Suprapubic skin (tissue), 4 donors: ENCODE data around the gene DUSP15.

ENCODE experiments used
- POLR2A ChIP-seq, 2 donors: fragments of 450-650 bp; IDR thresholded peaks; one replicate each; pipeline ENCODE4 v1.6.1; 2017; ENCODE audit warnings: antibody characterized with exemption in 2 of 2, mild to moderate bottlenecking in 2 of 2, moderate library complexity in 2 of 2
- POLR2AphosphoS5 ChIP-seq, 3 donors: sonication (generic); formaldehyde crosslinking; IDR thresholded peaks; one replicate each; pipeline ENCODE4 v1.6.1; 2017; ENCODE audit warnings: antibody characterized with exemption in 3 of 3
- TF ChIP-seq, protein P1 (sequence below), 2 donors: fragments of 200-600 bp in 1 of 2; fragments of 450-650 bp in 1 of 2; sonication (generic) in 1 of 2; IDR thresholded peaks; one replicate each; pipeline ENCODE4 v1.5.1; 2016 to 2019; ENCODE audit warnings: antibody characterized with exemption in 2 of 2, mild to moderate bottlenecking in 1 of 2, moderate library complexity in 1 of 2

DNA sequence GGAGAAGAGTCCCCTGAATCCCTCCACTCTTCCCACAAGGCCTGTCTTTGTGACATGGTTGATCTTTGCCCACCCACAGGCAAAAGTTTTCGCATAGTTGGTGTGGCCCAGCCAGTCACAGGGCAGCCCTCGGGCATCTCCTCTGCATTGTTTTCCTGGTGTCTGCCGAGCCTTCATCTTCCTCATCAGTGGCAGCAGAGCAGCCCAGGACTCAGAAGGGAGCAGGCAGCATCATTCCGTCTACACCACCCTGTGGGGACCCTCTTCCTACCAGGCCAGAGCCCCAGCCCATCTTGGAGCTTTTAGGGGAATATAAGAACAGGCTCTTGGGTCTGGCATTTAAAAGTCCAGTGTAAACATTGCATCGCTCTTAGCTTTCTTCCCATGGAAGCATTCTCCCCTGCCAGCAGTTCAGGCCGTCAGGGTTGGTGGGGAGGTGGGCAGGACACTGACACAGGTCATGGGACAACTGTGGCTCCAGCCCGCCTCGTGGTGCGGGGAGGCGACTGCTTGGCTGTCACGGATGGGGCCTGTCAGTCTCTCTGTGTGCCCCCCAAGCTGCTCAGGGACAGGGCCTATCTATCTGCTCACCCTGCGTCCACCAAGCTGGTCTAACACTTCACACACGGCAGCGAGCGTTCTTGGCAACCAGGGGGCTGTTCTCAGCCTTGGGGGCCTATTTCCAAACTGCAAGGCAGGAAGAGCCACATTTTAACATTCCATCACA is 43.3 kb upstream of the DUSP15 start:
- TF ChIP-seq POLR2A (IDR thresholded peaks at IDR 0.05) (no peak), POLR2AphosphoS5 (IDR thresholded peaks at IDR 0.05) (no peak)
- TF ChIP-seq, protein P1, sequence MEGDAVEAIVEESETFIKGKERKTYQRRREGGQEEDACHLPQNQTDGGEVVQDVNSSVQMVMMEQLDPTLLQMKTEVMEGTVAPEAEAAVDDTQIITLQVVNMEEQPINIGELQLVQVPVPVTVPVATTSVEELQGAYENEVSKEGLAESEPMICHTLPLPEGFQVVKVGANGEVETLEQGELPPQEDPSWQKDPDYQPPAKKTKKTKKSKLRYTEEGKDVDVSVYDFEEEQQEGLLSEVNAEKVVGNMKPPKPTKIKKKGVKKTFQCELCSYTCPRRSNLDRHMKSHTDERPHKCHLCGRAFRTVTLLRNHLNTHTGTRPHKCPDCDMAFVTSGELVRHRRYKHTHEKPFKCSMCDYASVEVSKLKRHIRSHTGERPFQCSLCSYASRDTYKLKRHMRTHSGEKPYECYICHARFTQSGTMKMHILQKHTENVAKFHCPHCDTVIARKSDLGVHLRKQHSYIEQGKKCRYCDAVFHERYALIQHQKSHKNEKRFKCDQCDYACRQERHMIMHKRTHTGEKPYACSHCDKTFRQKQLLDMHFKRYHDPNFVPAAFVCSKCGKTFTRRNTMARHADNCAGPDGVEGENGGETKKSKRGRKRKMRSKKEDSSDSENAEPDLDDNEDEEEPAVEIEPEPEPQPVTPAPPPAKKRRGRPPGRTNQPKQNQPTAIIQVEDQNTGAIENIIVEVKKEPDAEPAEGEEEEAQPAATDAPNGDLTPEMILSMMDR (IDR thresholded peaks at IDR 0.05): no peak
